ENCODE results near the gene RFFL.
"Not testable (repeated sequence)": the region's sequence is repeated elsewhere in the genome, so short reads cannot be mapped to it uniquely, and the experiment has no call there.

The RFFL gene

GRCh38 chr17:35063514-35064223 lies at the start of gene RFFL:
Gene RFFL, minus strand, starts transcription at chr17:35063707. Its CDS starts 37,154 bp downstream, at chr17:35026553.
- TF ChIP-seq CTCF (IDR thresholded peaks at IDR 0.05; ENCODE audit: borderline replicate concordance, control extremely low read depth, extremely low read depth, insufficient read depth, missing control alignments), result no peak
- peak; percentile 75 for DNase-seq (ENCODE audit: low spot score)
- in situ Hi-C loops (cut with MboI; ENCODE audit: low sequenced_read_pairs, unreplicated experiment), result no loop called here

GRCh38 chr17:35110791-35111190 lies 47.3 kb upstream of the RFFL start:
- DNase-seq (ENCODE audit: low spot score), result not testable (repeated sequence)
- in situ Hi-C loops (cut with MboI; ENCODE audit: low sequenced_read_pairs, unreplicated experiment), result loop anchor here (10.0 to 25.0 kb wide), 2 partner anchors 573 to 686 kb away; no protein-coding TSS in a partner anchor

GRCh38 chr17:35104844-35105450 lies 41.4 kb upstream of the RFFL start:
- in situ Hi-C loops (cut with MboI; ENCODE audit: low sequenced_read_pairs, unreplicated experiment), result loop anchor here (25.0 kb wide), 1 partner anchor 568 kb away; no protein-coding TSS in a partner anchor
- TF ChIP-seq CTCF (IDR thresholded peaks at IDR 0.05; ENCODE audit: borderline replicate concordance, control extremely low read depth, extremely low read depth, insufficient read depth, missing control alignments), result no peak
- DNase-seq (ENCODE audit: low spot score), result no peak

- in situ Hi-C loops (cut with MboI; ENCODE audit: low sequenced_read_pairs, unreplicated experiment), result loop anchor here (25.0 kb wide), 1 partner anchor 566 kb away; no protein-coding TSS in a partner anchor
- no peak for DNase-seq (ENCODE audit: low spot score)
- no peak for TF ChIP-seq CTCF (IDR thresholded peaks at IDR 0.05; ENCODE audit: borderline replicate concordance, control extremely low read depth, extremely low read depth, insufficient read depth, missing control alignments)
Measured at GRCh38 chr17:35103271-35103670, 39.8 kb upstream of the RFFL start.

- DNase-seq (ENCODE audit: low spot score), result no peak
- in situ Hi-C loops (cut with MboI; ENCODE audit: low sequenced_read_pairs, unreplicated experiment), result loop anchor here (25.0 kb wide), 1 partner anchor 564 kb away; no protein-coding TSS in a partner anchor
- no peak for TF ChIP-seq CTCF (IDR thresholded peaks at IDR 0.05; ENCODE audit: borderline replicate concordance, control extremely low read depth, extremely low read depth, insufficient read depth, missing control alignments)
Measured at GRCh38 chr17:35101725-35102124, 38.2 kb upstream of the RFFL start.

GRCh38 chr17:35101036-35101435 lies 37.5 kb upstream of the RFFL start:
- in situ Hi-C loops (cut with MboI; ENCODE audit: low sequenced_read_pairs, unreplicated experiment), result loop anchor here (25.0 kb wide), 1 partner anchor 564 kb away; no protein-coding TSS in a partner anchor
- no peak for DNase-seq (ENCODE audit: low spot score)
- no peak for TF ChIP-seq CTCF (IDR thresholded peaks at IDR 0.05; ENCODE audit: borderline replicate concordance, control extremely low read depth, extremely low read depth, insufficient read depth, missing control alignments)

- in situ Hi-C loops (cut with MboI; ENCODE audit: low sequenced_read_pairs, unreplicated experiment), result loop anchor here (10.0 to 25.0 kb wide), 2 partner anchors 95 to 563 kb away; no protein-coding TSS in a partner anchor
- no peak for TF ChIP-seq CTCF (IDR thresholded peaks at IDR 0.05; ENCODE audit: borderline replicate concordance, control extremely low read depth, extremely low read depth, insufficient read depth, missing control alignments)
- DNase-seq (ENCODE audit: low spot score), result no peak
Measured at GRCh38 chr17:35099908-35100307, 36.4 kb upstream of the RFFL start.

Measured in GM13976 (cell line).